B cell (primary cell): ENCODE data around the gene PDE6H. TPM values are rescaled to one million over a fixed set of nuclear protein-coding genes. Genes with fewer than 3 reads are reported as not detected.
A peak's percentile ranks its signal among the peaks of the same experiment; 100 is the strongest.

ENCODE experiments used
- ATAC-seq: fragments of 200-7000 bp; cut with Tn5 transposase; one replicate; pipeline ENCODE4 v1.10.0; 2021; ENCODE audit warnings: low read depth, mild to moderate bottlenecking, moderate number of reproducible peaks, moderate library complexity
- CTCF ChIA-PET: fragments of 350-600 bp; sonication (Branson Sonifier 250); formaldehyde crosslinking; loops from one replicate; lab custom pipeline; 2021; ENCODE audit warnings: antibody characterized with exemption, inconsistent platforms; lab: Charles Lee
- POLR2A ChIA-PET: fragments of 350-600 bp; sonication (Branson Sonifier 250); formaldehyde crosslinking; loops from one replicate; lab custom pipeline; 2021; ENCODE audit warnings: antibody characterized with exemption; lab: Charles Lee
- DNase-seq: peaks from one replicate; pipeline ENCODE4 v3.0.0; 2013
- H2AFZ ChIP-seq: 2 replicates; pipeline ENCODE4 v1.6.1; 2012; ENCODE audit warnings: mild to moderate bottlenecking, low read depth, low read length; ENCODE audit not compliant: insufficient read depth, poor library complexity, severe bottlenecking
- H3K27ac ChIP-seq, 2 donors: 1 replicate in 1 of 2; 2 replicates in 1 of 2; pipeline ENCODE4 v1.5.1; 2012 to 2013; ENCODE audit warnings: low read length in 2 of 2, mild to moderate bottlenecking in 2 of 2, moderate library complexity in 1 of 2
- H3K27me3 ChIP-seq, 4 experiments: fragments of 200-600 bp in 1 of 4; sonication (generic) in 1 of 4; replicated peaks in 1 of 4; 1 replicate in 2 of 4; 2 replicates in 2 of 4; pipeline versions ENCODE4 v1.6.1 to v1.7.0; 2013 to 2016; ENCODE audit warnings: low read length in 3 of 4, mild to moderate bottlenecking in 2 of 4, mixed read lengths in 1 of 4, moderate library complexity in 1 of 4; ENCODE audit not compliant: insufficient read depth in 4 of 4, control insufficient read depth in 3 of 4; ENCODE audit errors: control extremely low read depth in 1 of 4
- H3K36me3 ChIP-seq, 2 experiments: replicated peaks in 1 of 2; 1 replicate in 1 of 2; 2 replicates in 1 of 2; pipeline versions ENCODE4 v1.6.1 to v1.7.1; 2013; ENCODE audit warnings: low read length in 1 of 2; ENCODE audit not compliant: insufficient read depth in 2 of 2, control insufficient read depth in 1 of 2; ENCODE audit errors: control extremely low read depth in 1 of 2, extremely low read depth in 1 of 2
- H3K4me1 ChIP-seq, 2 donors: fragments of 200-600 bp in 1 of 2; sonication (generic) in 1 of 2; 1 replicate in 1 of 2; 2 replicates in 1 of 2; pipeline versions ENCODE4 v1.5.1 to v1.6.1; 2013 to 2017; ENCODE audit warnings: low read length in 2 of 2; ENCODE audit not compliant: control insufficient read depth in 2 of 2, insufficient read depth in 2 of 2
- H3K4me2 ChIP-seq: replicated peaks from 2 replicates; pipeline ENCODE3; 2012; ENCODE audit warnings: mild to moderate bottlenecking, low read depth, low read length; ENCODE audit not compliant: poor library complexity, severe bottlenecking
- H3K4me3 ChIP-seq, 5 experiments: fragments of 200-600 bp in 1 of 5; sonication (generic) in 1 of 5; 1 replicate in 3 of 5; 2 replicates in 2 of 5; pipeline versions ENCODE4 v1.5.1 to v1.7.0; 2011 to 2016; ENCODE audit warnings: low read length in 4 of 5, mild to moderate bottlenecking in 4 of 5, low read depth in 2 of 5, control low read depth in 1 of 5, moderate library complexity in 1 of 5; ENCODE audit not compliant: insufficient read depth in 1 of 5; ENCODE audit errors: control extremely low read depth in 1 of 5, extremely low read depth in 1 of 5
- H3K79me2 ChIP-seq: fragments of 200-600 bp; sonication (generic); one replicate; pipeline ENCODE4 v1.6.0; 2016; ENCODE audit warnings: low read length; ENCODE audit not compliant: control insufficient read depth, insufficient read depth
- H3K9ac ChIP-seq: fragments of 200-600 bp; sonication (generic); 2 replicates; pipeline ENCODE4 v1.6.1; 2017; ENCODE audit warnings: mild to moderate bottlenecking, low read length, moderate library complexity
- H3K9me3 ChIP-seq, 3 donors: one replicate each; pipeline versions ENCODE4 v1.6.1 to v1.7.1; 2013; ENCODE audit warnings: low read length in 2 of 3; ENCODE audit not compliant: control insufficient read depth in 2 of 3, insufficient read depth in 1 of 3; ENCODE audit errors: control extremely low read depth in 1 of 3
- H4K20me1 ChIP-seq: 2 replicates; pipeline ENCODE4 v1.6.0; 2012; ENCODE audit warnings: mild to moderate bottlenecking, low read length; ENCODE audit not compliant: insufficient read depth, control insufficient read depth, poor library complexity, severe bottlenecking
- H3K27ac Mint-ChIP-seq: one replicate; pipeline ENCODE4 v1.8.0; 2021; ENCODE audit warnings: mixed read lengths
- H3K27me3 Mint-ChIP-seq: one replicate; pipeline ENCODE4 v1.8.0; 2021; ENCODE audit warnings: mixed read lengths
- H3K4me1 Mint-ChIP-seq: one replicate; pipeline ENCODE4 v1.8.0; 2021; ENCODE audit warnings: mixed read lengths
- H3K4me3 Mint-ChIP-seq: one replicate; pipeline ENCODE4 v1.8.0; 2021; ENCODE audit warnings: mixed read lengths
- H3K9me3 Mint-ChIP-seq: one replicate; pipeline ENCODE4 v1.8.0; 2022; ENCODE audit warnings: mixed read lengths; ENCODE audit not compliant: insufficient read depth
- EZH2 ChIP-seq: IDR thresholded peaks from 2 replicates; pipeline ENCODE4 v1.6.1; 2012; ENCODE audit warnings: borderline replicate concordance, low read depth, mild to moderate bottlenecking, moderate library complexity, low read length; ENCODE audit not compliant: insufficient read depth, poor library complexity, severe bottlenecking
- WGBS: methylation state at CpG from one replicate; pipeline ENCODE4 v1.1.5; 2013; ENCODE audit warnings: missing lambda C conversion rate; ENCODE audit not compliant: insufficient coverage; 5-methylcytosine and 5-hydroxymethylcytosine counted together
- intact Hi-C: fragments of 100-400 bp; cut with micrococcal nuclease; formaldehyde crosslinking; loops from one replicate; pipeline ENCODE4 v1.10.0; 2022
- polyA plus RNA-seq: library from polyadenylated mRNA; depleted of rRNA; stranded (reverse); fragments of >200 nt; gene quantifications from 2 replicates; pipeline ENCODE4 v1.2.3, GENCODE V29; 2012
- total RNA-seq, 2 donors: library from RNA; stranded (reverse); fragments of 120-200 nt in 1 of 2; gene quantifications; 1 replicate in 1 of 2; 2 replicates in 1 of 2; pipeline versions ENCODE4 v1.2.3 to v1.2.4, GENCODE V29; 2013 to 2022
- TF ChIP-seq, protein P1 (sequence below): fragments of 200-600 bp; IDR thresholded peaks from one replicate; pipeline ENCODE4 v1.8.0; 2022; ENCODE audit warnings: antibody characterized with exemption, mild to moderate bottlenecking

Gene PDE6H
- total and polyA plus RNA-seq, 2 donors (not counting 1 experiment from before 2014, with no cell fraction given) = not detected

DNA sequence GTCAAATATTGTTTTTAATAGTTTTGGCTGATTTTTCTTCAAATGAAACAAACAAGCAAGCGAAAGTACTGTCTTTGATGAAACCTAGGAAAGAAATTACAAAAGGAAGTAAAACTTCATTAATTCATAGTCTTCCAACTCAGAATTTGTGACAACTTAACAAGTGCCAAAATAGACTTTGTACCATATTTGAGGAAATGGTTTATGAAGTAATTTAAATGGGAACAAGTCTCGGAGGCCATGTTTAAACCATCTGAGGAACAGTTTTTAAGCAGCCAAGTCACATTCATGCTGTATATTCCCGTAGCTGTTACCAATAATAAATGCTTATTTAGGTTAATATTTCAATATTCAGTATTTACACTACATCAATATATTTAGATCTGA, 10.7 kb upstream of the PDE6H start:
- Histone ChIP-seq H3K9me3 (no peaks in the 10 kb centered on the region), H2AFZ (peak overlapping the region; percentile 66), H3K36me3 (peaks cover 4 to 17% of the 10 kb centered on the region in 2 experiments), H3K4me3 (peak overlapping the region; percentile 65 to 99 (median 84)), H3K4me2 (peak overlapping the region; percentile 82), H3K27me3 (no peaks in the 10 kb centered on the region), H3K27ac (peak overlapping the region; percentile 68 to 94), H4K20me1 (peaks cover 29% of the 10 kb centered on the region), H3K79me2 (peaks cover 60% of the 10 kb centered on the region), H3K9ac (peak overlapping the region; percentile 77), H3K4me1 (peaks cover 32 to 42% of the 10 kb centered on the region in 2 donors)
- Mint-ChIP-seq H3K4me3 (peak overlapping the region; percentile 97), H3K4me1 (peaks cover 59% of the 10 kb centered on the region), H3K27me3 (no peaks in the 10 kb centered on the region), H3K9me3 (no peaks in the 10 kb centered on the region), H3K27ac (peak overlapping the region; percentile 98)
- no peak for TF ChIP-seq EZH2
- TF ChIP-seq, protein P1, sequence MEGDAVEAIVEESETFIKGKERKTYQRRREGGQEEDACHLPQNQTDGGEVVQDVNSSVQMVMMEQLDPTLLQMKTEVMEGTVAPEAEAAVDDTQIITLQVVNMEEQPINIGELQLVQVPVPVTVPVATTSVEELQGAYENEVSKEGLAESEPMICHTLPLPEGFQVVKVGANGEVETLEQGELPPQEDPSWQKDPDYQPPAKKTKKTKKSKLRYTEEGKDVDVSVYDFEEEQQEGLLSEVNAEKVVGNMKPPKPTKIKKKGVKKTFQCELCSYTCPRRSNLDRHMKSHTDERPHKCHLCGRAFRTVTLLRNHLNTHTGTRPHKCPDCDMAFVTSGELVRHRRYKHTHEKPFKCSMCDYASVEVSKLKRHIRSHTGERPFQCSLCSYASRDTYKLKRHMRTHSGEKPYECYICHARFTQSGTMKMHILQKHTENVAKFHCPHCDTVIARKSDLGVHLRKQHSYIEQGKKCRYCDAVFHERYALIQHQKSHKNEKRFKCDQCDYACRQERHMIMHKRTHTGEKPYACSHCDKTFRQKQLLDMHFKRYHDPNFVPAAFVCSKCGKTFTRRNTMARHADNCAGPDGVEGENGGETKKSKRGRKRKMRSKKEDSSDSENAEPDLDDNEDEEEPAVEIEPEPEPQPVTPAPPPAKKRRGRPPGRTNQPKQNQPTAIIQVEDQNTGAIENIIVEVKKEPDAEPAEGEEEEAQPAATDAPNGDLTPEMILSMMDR = no peak
- ATAC-seq = no peak
- WGBS = no CpG with 5 or more reads among the region's 3 CpGs
- CTCF ChIA-PET = interaction anchor here (0.7 to 2.6 kb wide), 3 partner anchors 14 to 33 kb away, joined by 3 to 13 read pairs (median 3); no protein-coding TSS in a partner anchor
- POLR2A ChIA-PET = interaction anchor here (0.6 to 1.2 kb wide), 2 partner anchors 31 to 34 kb away, joined by 3 read pairs; no protein-coding TSS in a partner anchor
- intact Hi-C loops = loop anchor here (2.0 kb wide), 1 partner anchor 13 kb away; no protein-coding TSS in a partner anchor
- DNase-seq = no peak

DNA sequence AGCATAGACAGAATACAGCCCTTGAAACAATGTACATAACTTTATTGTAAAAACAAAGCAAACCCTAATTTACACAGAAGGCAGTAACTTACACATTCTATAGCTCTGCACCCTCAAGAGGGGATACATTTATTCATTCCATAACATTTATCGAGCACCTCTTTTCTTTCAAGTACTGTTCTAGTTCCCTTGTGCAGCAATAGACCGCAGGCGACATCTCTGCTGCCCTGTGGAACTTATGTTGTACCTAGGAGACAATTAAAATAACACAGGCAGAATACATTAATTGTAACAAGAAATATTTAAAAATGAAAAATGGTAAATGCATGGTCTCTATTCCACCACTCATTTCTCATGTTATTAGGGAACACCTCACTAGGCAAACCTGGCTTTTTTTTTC, 10.0 kb upstream of the PDE6H start:
- Histone ChIP-seq H3K4me2 (peak overlapping the region; percentile 82), H3K4me1 (peaks cover 25 to 36% of the 10 kb centered on the region in 2 donors), H3K79me2 (peaks cover 55% of the 10 kb centered on the region), H3K4me3 (peak overlapping the region in 1 of 5 experiments; percentile 72), H3K9me3 (no peaks in the 10 kb centered on the region), H3K36me3 (peaks cover 4 to 11% of the 10 kb centered on the region in 2 experiments), H3K9ac (peak overlapping the region; percentile 77), H2AFZ (peak overlapping the region; percentile 66), H3K27me3 (no peaks in the 10 kb centered on the region), H4K20me1 (peaks cover 23% of the 10 kb centered on the region), H3K27ac (peak overlapping the region; percentile 68 to 94)
- TF ChIP-seq, protein P1 = no peak
- TF ChIP-seq EZH2 = no peak
- peak overlapping the region; percentile 84 for H3K27ac Mint-ChIP-seq
- H3K4me1 Mint-ChIP-seq = peaks cover 52% of the 10 kb centered on the region
- ChIA-PET CTCF (interaction anchor here (1.0 to 2.6 kb wide), 3 partner anchors 26 to 32 kb away, joined by 3 to 13 read pairs (median 3); no protein-coding TSS in a partner anchor), POLR2A (interaction anchor here (0.6 to 1.2 kb wide), 2 partner anchors 31 to 33 kb away, joined by 3 read pairs; no protein-coding TSS in a partner anchor)
- DNase-seq (no peak), ATAC-seq (no peak)
- H3K4me3 Mint-ChIP-seq = peak overlapping the region; percentile 6
- WGBS = no CpG with 5 or more reads among the region's 3 CpGs
- intact Hi-C loops = loop anchor here (2.0 kb wide), 1 partner anchor 14 kb away; no protein-coding TSS in a partner anchor
- H3K9me3 Mint-ChIP-seq = no peaks in the 10 kb centered on the region
- no peaks in the 10 kb centered on the region for H3K27me3 Mint-ChIP-seq
